Upper lobe of left lung (tissue), 6 donors: ENCODE data around the gene HTR5A. TPM values are rescaled to one million over a fixed set of nuclear protein-coding genes. Genes with fewer than 3 reads are reported as not detected.

ENCODE experiments used
- ATAC-seq, 2 donors: fragments of 200-7000 bp; cut with Tn5 transposase; one replicate each; pipeline ENCODE4 v1.9.1; 2022; ENCODE audit warnings: mild to moderate bottlenecking in 2 of 2, moderate library complexity in 2 of 2; ENCODE audit not compliant: low FRiP score in 2 of 2
- DNase-seq, 2 donors: peaks; one replicate each; pipeline ENCODE4 v3.0.0-alpha.2; 2019 to 2020
- H3K27ac ChIP-seq, 4 donors: fragments of 200-600 bp; sonication (generic); one replicate each; pipeline ENCODE4 v1.5.1; 2016 to 2019
- H3K27me3 ChIP-seq, 4 donors: fragments of 200-600 bp; sonication (generic); one replicate each; pipeline ENCODE4 v1.5.1; 2017 to 2019
- H3K36me3 ChIP-seq, 4 donors: fragments of 200-600 bp; sonication (generic); one replicate each; pipeline ENCODE4 v1.5.1; 2016 to 2019
- H3K4me1 ChIP-seq, 4 donors: fragments of 200-600 bp; sonication (generic); one replicate each; pipeline ENCODE4 v1.5.1; 2018 to 2019
- H3K4me3 ChIP-seq, 4 donors: fragments of 200-600 bp; sonication (generic); one replicate each; pipeline ENCODE4 v1.5.1; 2017 to 2019; ENCODE audit warnings: mild to moderate bottlenecking in 2 of 4, moderate library complexity in 1 of 4
- H3K9me3 ChIP-seq, 4 donors: fragments of 200-600 bp; sonication (generic); one replicate each; pipeline ENCODE4 v1.5.1; 2018 to 2019
- EP300 ChIP-seq, 4 donors: sonication (generic); formaldehyde crosslinking; IDR thresholded peaks; one replicate each; pipeline ENCODE4 v1.5.1; 2017; ENCODE audit warnings: antibody characterized with exemption in 4 of 4, control low read depth in 2 of 4
- POLR2A ChIP-seq, 4 donors: fragments of 450-650 bp; IDR thresholded peaks; one replicate each; pipeline ENCODE4 v1.5.1; 2016 to 2017; ENCODE audit warnings: antibody characterized with exemption in 4 of 4, mild to moderate bottlenecking in 2 of 4
- POLR2AphosphoS5 ChIP-seq, 2 donors: sonication (generic); formaldehyde crosslinking; IDR thresholded peaks; one replicate each; pipeline ENCODE4 v1.5.1; 2017; ENCODE audit warnings: antibody characterized with exemption in 2 of 2
- WGBS, 2 donors: methylation state at CpG; one replicate each; pipeline ENCODE4 v1.1.5; 2017 to 2018; 5-methylcytosine and 5-hydroxymethylcytosine counted together
- small RNA-seq, 4 donors: library from RNA; depleted of rRNA; stranded (forward); fragments of <200 nt; gene quantifications; one replicate each; pipeline ENCODE3, GENCODE V24; 2016
- total RNA-seq, 6 donors: library from RNA; depleted of rRNA in 4 of 6; stranded (reverse); fragments of >200 nt in 4 of 6; gene quantifications; one replicate each; pipeline versions ENCODE4 v1.1.0 to v1.2.1, GENCODE V29; 2016 to 2021
- TF ChIP-seq, protein P1 (sequence below), 6 experiments: fragments of 450-650 bp in 4 of 6; fragments of 200-600 bp in 2 of 6; sonication (generic) in 2 of 6; IDR thresholded peaks; one replicate each; pipeline ENCODE4 v1.5.1; 2016 to 2019; ENCODE audit warnings: antibody characterized with exemption in 6 of 6
- donor health status: DM: no; HTN: no; CAD: no; lungs with moderate emphysema.
- donor health status: DM: no; HTN: yes; CAD: no; lungs with severe emphysema.

HTR5A gene
- total RNA-seq, 6 donors from 2014 or later = not detected

DNA sequence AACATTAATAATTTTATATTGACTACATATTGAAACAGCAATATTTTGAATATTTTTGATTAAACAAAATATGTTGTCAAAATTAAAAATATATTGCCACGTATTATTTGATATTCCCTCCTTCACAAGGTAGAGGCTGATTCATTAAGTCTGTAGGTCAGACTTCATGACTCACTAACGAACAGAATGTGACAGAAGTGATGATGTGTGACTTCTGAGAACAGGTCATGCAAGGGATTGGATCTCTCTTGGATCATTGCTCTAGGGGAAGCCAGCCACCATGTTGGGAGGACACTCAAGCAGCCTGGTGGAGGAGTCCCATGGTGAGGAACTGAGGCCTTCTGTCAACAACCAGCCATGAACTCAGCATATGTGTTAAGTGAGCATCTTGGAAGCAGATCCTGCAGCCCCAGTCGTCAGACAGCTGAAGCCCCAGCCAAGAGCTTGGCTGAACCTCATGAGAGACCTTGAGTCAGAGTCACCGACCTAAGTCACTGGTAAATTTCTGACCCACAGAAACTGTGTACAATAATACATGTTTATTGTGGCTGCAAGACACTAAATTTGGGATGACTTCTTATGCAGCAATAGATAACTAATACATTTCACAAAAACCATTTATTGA, 66.6 kb downstream of the HTR5A start:
- H3K9me3 ChIP-seq = no peaks in the 10 kb centered on the region
- ATAC-seq (no peak), DNase-seq (no peak)
- H3K27me3 ChIP-seq = no peaks in the 10 kb centered on the region
- no peaks in the 10 kb centered on the region for H3K4me1 ChIP-seq
- TF ChIP-seq POLR2AphosphoS5 (IDR thresholded peaks at IDR 0.05) (no peak), EP300 (IDR thresholded peaks at IDR 0.05) (no peak), POLR2A (IDR thresholded peaks at IDR 0.05) (no peak)
- TF ChIP-seq, protein P1, sequence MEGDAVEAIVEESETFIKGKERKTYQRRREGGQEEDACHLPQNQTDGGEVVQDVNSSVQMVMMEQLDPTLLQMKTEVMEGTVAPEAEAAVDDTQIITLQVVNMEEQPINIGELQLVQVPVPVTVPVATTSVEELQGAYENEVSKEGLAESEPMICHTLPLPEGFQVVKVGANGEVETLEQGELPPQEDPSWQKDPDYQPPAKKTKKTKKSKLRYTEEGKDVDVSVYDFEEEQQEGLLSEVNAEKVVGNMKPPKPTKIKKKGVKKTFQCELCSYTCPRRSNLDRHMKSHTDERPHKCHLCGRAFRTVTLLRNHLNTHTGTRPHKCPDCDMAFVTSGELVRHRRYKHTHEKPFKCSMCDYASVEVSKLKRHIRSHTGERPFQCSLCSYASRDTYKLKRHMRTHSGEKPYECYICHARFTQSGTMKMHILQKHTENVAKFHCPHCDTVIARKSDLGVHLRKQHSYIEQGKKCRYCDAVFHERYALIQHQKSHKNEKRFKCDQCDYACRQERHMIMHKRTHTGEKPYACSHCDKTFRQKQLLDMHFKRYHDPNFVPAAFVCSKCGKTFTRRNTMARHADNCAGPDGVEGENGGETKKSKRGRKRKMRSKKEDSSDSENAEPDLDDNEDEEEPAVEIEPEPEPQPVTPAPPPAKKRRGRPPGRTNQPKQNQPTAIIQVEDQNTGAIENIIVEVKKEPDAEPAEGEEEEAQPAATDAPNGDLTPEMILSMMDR (IDR thresholded peaks at IDR 0.05) = no peak
- 52 to 56% methylated on average over 4 of the region's 4 CpGs for WGBS, 2 donors
- no peak overlapping the region for H3K4me3 ChIP-seq
- H3K27ac ChIP-seq = no peak overlapping the region
- no peaks in the 10 kb centered on the region for H3K36me3 ChIP-seq

Small RNA genes within 50 kb of the gene (small RNA-seq; reads per million reads assigned to genes)
- gene AC092628.1 = 0 reads per million in 4 donors

Other genes starting within 250 kb of the HTR5A start
- 10 to 100 TPM in 3 of 6 donors, 1 to 10 TPM in 3; 8.0 to 18.9 (median 10.5) TPM for gene PAXIP1, start 67.2 kb upstream of the HTR5A start, total RNA-seq
- gene INSIG1, start 227.6 kb downstream of the HTR5A start, total RNA-seq = 100 to 1,000 TPM in 3 of 6 donors, 10 to 100 TPM in 3; 16.8 to 136 (median 100) TPM